GM19023 (cell line): ENCODE measurements around the gene IGFBP7.
A peak's percentile ranks its signal among the peaks of the same experiment; 100 is the strongest.

Source experiments
- ATAC-seq: cut with Tn5 transposase; IDR thresholded peaks from one replicate; pipeline ENCODE4 v1.9.1; 2021; ENCODE audit warnings: mild to moderate bottlenecking, moderate library complexity; ENCODE audit not compliant: unreplicated experiment

The IGFBP7 gene

DNA sequence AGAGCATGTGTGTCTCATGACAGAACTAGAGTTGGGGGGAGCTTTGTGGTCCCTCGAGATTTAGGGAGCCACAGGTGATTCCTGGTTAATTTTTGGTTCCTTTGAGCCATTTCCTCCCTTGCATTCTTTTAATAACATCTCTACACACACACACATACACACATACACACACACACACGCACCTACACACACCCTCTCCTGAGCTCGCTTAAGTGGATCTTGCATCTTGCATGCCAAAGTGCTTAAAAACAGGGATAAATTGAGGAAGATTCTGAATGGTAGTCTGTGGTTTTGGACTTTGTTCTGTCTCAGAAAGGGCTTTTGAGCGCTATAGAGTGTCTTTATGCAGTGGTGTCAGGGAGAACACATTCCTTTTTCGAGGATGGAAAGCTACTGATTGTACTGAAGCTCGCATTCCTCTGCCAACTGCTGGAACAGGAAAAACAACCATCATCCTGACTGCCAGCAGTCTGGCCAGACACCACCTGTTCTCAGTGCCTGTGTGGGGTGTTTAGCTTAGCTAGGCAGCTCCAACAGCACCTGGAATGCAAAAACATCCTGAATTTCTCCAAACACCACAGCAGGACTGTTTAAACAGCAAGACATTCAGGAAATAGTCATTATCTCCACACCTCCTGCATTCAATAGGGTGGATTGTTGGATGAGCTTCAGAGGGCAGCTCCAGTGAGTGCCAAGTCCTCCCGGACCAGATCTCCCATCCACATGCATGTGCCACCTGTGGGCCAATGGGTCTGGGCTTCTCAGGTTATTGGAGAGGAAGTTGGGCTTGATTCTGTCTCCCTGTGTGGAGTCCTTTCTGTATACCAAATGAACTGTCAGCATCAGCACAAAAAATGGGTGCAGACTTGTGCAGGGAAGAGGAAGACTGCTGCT lies 21.9 kb upstream of the IGFBP7 start:
- no peak for ATAC-seq

DNA sequence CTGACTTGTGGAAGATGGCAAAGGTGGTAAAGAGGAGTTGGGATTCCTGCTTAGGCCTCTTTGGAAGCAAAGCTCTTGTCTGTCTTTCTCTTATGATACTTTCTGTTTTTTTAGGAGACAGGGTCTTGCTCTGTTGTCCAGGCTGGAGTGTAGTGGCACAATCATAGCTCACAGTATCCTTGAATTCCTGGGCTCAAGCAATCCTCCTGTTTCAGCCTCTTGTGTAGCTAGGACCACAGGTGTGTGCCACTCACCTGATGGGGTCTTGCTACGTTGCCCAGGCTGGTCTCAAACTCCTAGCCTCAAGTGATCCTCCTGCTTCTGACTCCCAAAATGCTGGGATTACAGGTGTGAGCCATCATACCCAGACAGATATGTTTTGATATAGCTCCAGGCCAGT lies 19.3 kb upstream of the IGFBP7 start:
- ATAC-seq, result no peak

DNA sequence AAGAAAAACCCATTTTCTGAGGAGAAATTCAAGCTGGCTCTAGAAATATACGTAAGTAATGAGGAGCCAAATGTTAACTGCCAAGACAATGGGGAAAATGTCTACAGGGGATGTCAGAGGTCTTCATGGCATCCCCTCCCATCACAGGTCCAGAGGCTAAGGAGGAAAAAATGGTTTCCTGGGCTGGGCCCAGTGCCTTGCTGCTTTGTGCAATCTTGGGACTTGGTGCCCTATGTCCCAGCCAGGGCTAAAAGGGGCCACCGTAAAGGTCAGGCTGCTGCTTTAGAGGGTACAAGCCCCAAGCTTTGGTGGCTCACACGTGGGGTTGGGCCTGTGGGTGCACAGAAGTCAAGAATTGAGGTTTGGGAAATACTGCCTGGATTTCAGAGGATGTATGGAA lies 17.2 kb upstream of the IGFBP7 start:
- ATAC-seq, result no peak

DNA sequence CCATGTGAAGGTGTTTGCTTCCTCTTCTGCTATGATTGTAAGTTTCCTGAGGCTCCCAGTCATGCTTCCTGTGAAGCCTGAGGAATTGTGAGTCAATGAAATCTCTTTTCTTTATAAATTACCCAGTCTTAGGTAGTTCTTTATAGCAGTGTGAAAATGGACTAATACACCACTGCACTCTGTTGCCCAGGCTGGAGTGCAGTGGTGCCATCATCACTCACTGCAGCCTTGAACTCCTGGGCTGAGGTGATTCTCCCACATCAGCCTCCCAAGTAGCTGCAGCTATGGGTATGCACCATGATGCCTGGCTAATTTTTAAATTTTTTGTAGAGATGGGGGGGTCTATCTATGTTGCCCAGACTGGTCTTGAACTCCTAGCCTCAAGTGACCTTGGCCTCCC lies 15.8 kb upstream of the IGFBP7 start:
- no peak for ATAC-seq

DNA sequence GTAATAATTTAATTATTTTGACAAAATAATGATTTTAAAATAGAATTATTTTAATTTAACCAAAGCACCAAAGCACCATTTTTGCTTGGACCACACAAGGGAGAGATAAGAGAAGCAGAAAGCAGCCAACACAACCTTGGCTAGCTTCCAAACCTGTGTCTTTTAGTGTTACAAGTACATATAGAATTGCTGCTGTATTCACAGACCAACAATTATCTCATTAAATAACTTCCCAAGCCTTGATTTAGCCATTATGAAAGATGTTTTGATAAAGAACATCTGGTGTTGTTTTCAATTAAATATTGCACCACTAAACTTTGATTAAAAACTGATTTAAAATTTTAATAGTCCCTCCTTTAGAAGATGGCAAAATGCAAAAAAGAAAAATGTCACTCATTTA lies 14.0 kb upstream of the IGFBP7 start:
- no peak for ATAC-seq

DNA sequence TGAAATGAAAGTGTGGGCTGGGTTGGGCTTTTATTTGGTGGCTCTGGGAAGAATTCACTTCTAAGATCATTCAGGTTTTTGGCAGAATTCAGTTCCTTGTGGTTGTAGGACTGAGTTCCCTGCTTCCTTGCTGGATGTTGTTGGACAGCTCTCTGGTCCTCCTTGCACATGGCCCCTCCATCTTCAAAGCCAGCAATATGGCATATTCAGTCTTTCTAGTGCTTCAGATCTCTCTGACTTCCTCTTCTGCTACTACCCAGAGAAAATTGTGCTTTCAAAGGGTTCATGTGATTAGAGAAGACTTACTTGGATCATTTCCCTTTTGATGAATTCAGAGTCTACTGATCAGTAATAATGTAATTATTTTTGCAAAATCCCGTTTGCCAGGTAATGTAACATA lies 12.8 kb upstream of the IGFBP7 start:
- no peak for ATAC-seq

DNA sequence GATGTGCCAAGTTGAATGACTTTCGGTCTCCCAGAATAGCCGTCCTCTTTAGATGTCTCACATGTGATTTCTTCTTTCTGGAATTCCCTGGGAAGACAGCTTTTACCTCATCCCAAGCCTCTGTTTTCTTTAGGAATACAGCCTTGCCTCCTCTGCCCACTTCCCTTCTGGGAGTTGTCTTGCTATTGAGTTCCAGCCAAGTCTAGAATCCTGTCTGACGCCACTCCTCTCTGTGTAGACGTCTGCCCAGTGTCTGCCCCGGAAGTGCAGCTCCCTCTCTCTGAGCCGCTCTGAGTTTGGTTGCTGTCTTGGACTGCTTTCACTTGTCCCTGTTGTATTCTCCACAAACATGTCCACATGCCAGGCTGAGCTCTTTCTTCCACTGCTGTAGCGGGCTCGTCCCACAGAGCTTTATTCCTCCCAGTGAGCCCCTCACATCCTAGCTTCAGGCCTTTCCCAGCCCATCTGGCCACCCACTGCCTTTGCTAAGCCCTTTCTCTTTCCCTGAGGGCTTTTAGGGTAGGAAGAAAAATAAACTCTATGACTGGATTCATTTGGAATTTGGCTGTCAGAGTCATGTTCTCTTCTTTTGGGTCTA lies 9.0 kb upstream of the IGFBP7 start:
- ATAC-seq, result no peak

DNA sequence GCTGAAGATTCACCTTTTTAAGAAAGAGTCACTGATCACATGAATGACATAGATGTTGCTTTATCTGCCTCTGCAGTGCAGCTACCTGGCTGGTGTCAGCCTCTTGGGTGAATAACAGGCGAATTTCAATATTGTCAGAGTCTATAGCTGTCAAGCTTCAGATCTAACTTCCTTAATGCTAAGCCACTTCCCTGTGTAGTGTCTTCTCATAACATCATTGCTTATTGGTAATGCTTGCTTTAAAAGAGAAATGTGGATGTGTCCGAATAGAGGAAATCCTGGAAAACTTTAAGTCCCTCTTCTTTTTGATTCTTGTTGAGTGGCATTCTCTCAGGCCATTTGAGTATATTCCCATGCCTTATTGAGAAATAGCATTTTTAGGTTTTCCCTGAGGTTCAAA lies 7.3 kb upstream of the IGFBP7 start:
- ATAC-seq, result no peak

DNA sequence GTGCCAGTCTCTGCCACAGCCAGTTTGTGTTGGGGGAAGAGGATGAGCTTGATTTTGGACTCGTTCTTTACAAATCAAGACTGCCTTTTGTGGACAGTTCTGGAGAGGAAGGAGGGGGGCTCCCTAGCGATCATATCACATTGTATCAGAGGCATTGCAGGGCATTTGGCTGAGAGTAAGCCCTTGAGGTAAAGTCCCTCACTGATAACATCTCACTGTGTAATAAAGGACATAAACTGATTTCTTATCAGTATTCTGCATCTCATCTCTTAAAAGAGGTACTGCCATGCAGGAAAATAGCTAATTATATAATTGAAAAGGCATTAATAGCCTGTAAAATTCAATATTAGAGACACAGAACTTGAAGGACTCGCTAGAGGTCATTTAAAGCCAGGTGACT lies 6.1 kb upstream of the IGFBP7 start:
- no peak for ATAC-seq

DNA sequence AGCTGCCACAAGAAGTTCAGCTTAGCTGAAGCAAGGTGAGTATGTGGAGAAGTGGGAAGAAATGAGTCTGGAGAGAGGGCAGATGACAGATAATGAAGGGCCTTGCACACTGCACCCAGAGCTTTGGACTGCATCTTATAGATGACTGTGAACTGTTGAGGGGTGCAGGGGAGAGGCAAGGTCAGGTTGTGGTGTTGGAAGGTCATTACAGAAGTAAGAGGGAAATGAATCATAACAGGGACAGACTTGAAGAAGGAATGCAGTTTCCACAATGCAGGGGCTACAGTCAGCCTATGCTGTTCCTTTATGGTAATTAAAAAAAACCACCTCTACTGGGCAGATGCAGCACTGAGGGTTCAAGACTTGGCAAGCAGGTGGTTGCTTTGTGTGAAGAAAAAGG lies 4.8 kb upstream of the IGFBP7 start:
- no peak for ATAC-seq

DNA sequence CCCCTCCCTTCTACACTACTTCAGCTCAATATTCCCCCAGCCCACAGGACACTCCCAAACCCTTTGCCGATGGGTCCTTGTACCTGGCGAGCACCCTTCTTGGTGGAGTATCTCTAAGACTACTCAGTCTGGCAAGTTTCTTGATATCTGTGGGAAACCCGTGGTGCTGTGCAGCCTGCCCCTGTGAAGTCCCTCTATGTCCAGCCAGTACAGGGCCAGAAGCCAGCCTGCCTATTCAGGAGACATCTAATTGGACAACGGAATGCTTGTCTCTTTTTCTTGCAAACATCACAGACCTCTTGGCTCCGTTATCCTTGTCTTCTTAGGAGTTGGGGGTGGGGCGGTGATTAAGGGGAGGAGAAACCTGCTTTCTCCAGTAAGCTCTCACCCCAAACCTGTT lies 3.7 kb upstream of the IGFBP7 start:
- no peak for ATAC-seq

DNA sequence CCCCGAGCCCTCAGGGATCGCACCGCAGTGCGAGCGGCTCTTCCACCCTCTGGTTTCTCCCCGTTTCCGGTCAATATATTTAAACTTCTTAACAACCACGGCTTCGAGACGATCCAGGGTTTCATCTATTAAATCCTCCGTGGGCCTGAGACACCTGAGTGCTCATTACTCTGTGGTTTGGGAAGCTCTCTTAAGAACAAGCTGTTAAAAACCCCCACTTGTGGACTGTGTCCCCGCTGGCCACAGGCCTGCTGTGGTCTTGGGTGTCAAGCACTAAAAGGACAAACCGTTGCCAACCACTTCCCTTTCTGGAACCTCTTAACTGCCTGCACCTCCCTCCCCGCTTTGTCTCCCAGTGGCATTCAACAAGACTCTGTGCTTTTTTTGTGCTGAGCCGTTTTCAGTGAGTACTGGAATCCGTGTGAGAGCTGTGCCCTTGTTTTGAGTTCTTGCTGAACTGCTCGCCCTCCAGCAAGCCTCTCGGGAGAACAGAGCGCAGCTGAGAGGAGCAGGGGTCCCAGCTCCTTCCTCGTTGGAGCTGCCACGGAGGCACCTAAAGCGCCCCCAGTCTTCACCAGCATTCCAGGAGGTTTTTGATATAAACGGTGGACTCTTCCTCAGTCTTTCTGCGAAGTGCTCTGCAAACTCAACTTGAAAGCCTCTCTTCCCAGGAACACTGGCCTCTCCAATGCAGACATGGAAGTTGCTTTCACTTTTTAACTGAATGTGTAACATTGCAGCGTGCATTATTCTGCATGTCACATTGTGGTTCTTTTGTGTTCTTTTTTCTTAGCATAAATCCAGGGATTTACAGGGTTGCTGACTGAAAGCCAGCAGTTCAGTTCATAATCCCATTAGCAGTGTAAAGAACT lies 691 bp upstream of the IGFBP7 start:
- peak; percentile 48 for ATAC-seq

DNA sequence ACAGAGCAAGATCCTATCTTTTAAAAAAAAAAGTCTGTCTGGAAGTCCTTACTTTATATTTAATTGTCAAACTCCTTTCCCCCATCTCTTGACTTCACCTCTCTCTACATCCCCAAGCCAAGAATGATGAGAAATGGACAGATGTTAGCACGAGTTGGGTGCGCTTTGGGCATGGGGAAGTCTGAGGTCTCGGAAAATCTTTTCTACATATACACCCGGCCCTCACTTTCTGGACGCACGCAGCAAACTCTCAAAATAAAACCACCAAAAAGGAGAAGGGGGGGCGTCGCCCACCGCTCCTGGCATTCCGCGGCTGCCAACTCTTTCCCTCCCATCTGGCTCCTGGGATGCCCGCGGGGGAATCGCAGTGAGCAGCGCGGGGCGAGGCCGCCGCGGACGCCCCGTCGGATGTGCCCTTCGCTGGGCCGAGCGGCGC lies 756 bp downstream of the IGFBP7 start:
- ATAC-seq, result no peak

DNA sequence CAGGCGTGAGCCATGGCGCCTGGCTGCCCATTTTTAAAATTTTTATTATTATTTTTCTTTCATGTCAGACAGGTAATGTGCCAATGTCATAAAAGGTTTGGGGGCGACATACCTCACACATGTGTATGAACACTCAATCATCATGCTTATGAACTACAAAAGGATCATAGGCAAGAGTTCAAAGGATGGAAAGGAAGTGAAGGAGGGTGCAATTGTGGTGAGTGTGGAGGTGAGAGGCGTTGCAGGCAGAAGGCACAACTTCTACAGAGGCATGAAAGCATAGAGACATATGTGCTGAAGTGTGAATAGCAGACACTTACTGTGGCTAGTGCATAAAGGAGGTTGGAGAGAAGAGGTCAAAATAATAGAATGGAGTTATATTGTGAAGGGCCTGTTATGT lies 4.0 kb downstream of the IGFBP7 start:
- no peak for ATAC-seq

DNA sequence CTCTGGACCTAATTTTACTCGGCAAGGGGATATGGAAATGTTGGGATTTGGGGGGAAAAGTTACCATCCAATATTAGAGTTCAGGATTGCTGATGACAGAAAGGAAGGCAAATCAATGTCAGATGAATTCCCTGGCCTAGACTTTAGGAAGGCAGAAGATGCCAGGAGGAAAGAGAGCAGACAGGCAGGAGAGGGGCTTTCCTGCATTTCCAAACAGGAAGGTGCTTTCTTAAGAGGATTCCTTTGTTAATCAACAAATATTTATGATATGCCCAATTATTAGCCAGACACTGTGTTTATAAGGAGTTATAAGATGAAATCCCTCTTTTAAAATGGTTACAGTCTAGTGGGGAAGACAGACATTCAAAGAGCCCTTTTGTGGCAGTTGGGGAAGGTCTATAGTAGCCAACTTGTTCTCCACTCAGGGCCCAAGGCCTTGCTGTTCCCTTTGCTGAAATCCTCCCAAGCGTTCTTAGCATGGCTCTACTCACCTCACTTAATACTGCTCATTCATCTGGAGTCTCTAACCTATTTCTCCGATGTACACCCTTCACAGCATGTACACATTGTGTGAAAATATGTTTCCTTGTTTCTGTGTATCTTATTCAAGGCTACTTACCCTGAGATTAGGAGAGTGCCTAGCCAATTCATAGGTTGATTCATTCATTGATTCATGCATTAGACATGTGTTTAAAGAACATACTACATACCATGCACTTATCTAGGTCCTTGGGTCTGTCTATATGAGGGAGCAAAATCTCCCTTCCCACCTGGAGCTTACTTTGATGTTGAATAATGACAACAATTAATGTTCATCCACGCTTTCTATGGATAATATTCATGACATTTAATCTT lies 5.3 kb downstream of the IGFBP7 start:
- no peak for ATAC-seq

DNA sequence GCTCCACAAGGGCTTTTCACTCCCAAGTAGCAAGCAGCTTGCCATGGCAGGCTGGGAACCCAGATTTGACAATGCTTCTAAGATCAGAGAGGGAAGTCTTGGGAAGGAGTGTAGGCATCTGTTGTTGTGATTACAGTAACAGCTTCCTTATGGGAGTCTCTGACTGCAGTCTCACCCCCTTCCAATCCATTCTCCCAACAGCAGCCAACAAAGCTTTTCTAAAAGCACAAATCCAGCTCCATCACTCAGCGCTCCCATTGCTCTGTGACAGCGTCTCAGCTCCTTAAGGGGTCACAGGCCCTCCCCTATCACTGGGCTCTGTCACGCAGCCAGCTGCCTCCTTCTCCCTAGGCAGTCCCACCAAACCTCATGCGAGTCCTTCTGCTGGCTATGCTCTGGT lies 7.1 kb downstream of the IGFBP7 start:
- ATAC-seq, result no peak

DNA sequence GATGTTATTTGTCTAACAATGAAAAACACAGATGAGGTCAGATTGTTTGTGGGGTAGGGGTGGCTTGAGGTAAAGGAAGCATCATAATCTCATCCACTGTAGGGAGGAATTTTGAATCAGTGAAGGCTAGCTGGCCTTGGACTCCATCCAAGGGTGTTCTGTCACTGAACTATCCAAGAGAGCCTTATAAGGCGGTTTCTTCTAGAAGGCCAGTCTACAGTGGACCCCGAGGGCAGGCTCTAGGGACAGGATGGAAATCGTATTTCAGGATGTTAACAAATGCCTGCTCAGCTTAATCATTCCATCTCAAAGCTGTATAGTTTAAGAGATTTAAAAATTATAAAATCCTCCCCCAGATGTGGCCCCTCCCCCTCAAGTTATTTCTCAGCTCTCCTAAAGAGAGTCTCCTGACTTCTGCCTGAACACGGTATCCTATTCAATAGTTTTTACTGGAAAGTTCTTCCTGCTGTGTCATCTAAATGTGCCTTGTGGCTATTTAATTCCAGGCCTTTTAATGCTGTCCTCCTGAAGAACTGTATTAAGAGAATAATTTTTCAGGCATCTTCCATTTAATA lies 8.0 kb downstream of the IGFBP7 start:
- ATAC-seq, result no peak

DNA sequence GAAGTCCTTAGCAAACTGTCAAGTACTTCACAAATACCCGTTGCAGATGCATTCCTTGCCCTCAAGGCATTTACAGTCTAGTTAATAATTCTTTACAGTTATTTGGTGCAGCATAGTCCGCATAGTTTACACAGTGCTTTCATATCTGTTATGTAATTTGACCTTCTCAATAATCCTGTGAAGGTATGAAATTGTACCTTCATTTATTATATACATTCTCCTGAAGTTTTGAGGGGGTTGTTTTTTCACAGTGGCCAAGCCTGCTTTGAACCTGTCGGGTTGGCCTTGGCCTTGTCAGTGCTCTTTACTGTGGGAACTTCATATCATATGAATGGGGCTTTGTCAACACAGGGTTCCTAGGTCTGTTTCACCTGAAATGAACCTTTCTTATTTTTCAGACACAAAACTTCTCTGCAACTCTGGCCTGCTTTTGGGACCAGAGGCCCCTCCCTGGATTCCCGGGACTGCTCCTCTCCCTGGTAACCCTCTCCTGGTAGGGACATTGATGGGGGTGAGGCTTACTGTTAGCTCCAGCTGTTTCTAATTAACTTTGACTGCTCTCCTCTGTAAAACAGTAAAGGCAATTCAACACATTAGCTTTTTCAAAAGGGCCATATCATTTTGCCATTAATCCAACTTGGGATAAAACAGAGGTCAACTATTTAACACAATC lies 9.1 kb downstream of the IGFBP7 start:
- ATAC-seq, result no peak

DNA sequence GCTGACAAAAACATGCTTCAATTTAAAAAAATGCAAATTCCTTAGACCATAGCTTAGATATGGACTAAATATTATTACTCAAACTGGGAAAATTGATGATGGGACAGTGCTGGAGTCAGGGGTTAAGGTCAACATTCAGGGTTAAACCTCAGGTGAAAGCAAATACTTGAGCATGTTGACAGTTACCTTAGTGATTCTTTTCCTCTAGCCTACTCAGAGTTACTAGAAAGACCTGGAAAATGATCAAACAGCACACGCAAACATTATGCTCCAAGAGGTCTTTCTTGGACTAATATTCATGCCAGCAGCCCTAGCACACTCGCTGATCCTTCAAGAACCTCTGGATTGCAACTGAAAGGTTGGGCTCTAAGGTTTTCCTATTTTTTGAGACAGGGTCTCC lies 10.8 kb downstream of the IGFBP7 start:
- no peak for ATAC-seq

DNA sequence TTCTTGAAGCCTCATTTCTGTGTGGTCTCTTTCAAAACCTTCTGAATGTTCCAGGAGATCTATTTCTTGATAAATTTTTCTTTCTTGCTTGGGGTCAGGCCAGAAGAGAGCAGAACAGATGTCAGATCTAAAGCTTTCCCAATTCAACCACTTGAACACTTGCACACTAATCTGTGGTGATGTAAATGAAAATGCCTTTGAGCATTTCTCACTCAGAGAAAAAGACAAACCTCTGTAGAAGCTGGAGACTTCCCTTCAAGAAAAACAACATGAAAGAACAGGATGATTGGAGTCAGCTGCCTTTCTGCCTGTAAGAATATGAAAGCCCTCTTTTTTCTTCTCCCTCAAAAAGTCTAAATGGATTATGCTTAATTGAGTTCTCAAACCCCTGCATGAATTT lies 11.2 kb downstream of the IGFBP7 start:
- ATAC-seq, result no peak
